NCI-H128 (cell line): ENCODE measurements around the gene APPL2.
"Not testable (repeated sequence)": the region's sequence is repeated elsewhere in the genome, so short reads cannot be mapped to it uniquely, and the experiment has no call there.

Source experiments
- DNase-seq: peaks from one replicate; lab custom pipeline; 2025; ENCODE audit not compliant: unreplicated experiment; lab: John Stamatoyannopoulos, UW

The APPL2 gene

GRCh38 chr12:105194947-105195346, 41.0 kb downstream of the APPL2 start:
- no peak for DNase-seq

- no peak for DNase-seq
Observed at GRCh38 chr12:105192624-105193225, 43.2 kb downstream of the APPL2 start.

- DNase-seq, result no peak
Observed at GRCh38 chr12:105190530-105190929, 45.4 kb downstream of the APPL2 start.

- DNase-seq, result no peak
Observed at GRCh38 chr12:105189293-105189692, 46.7 kb downstream of the APPL2 start.

GRCh38 chr12:105183976-105184375, 52.0 kb downstream of the APPL2 start:
- DNase-seq, result not testable (repeated sequence)

- DNase-seq, result not testable (repeated sequence)
Observed at GRCh38 chr12:105183406-105183805, 52.6 kb downstream of the APPL2 start.

- DNase-seq, result not testable (repeated sequence)
Observed at GRCh38 chr12:105179114-105179513, 56.9 kb downstream of the APPL2 start.

GRCh38 chr12:105177208-105177607, 58.8 kb downstream of the APPL2 start:
- no peak for DNase-seq

- DNase-seq, result no peak
Observed at GRCh38 chr12:105175397-105175990, 60.5 kb downstream of the APPL2 start.

GRCh38 chr12:105171691-105172436, 64.1 kb downstream of the APPL2 start:
- DNase-seq, result no peak

- no peak for DNase-seq
Observed at GRCh38 chr12:105170139-105170538, 65.8 kb downstream of the APPL2 start.

GRCh38 chr12:105168006-105168405, 68.0 kb downstream of the APPL2 start:
- no peak for DNase-seq

GRCh38 chr12:105167346-105167745, 68.6 kb downstream of the APPL2 start:
- DNase-seq, result no peak

GRCh38 chr12:105166736-105167135, 69.2 kb downstream of the APPL2 start:
- no peak for DNase-seq

- no peak for DNase-seq
Observed at GRCh38 chr12:105164068-105164467, 71.9 kb downstream of the APPL2 start.

GRCh38 chr12:105162174-105162573, 73.8 kb downstream of the APPL2 start:
- no peak for DNase-seq

GRCh38 chr12:105158876-105159275, 77.1 kb downstream of the APPL2 start:
- no peak for DNase-seq

- DNase-seq, result no peak
Observed at GRCh38 chr12:105157606-105158005, 78.4 kb downstream of the APPL2 start.

- no peak for DNase-seq
Observed at GRCh38 chr12:105156260-105156659, 79.7 kb downstream of the APPL2 start.

GRCh38 chr12:105142259-105142658, 93.7 kb downstream of the APPL2 start:
- no peak for DNase-seq

- DNase-seq, result no peak
Observed at GRCh38 chr12:105141320-105141922, 94.6 kb downstream of the APPL2 start.

- no peak for DNase-seq
Observed at GRCh38 chr12:105138248-105138647, 97.7 kb downstream of the APPL2 start.
